ENCODE data around the gene UBE3D.

GRCh38 chr6:83097675-83098074 is 32.0 kb upstream of the UBE3D start:
- TF ChIP-seq, protein P1, sequence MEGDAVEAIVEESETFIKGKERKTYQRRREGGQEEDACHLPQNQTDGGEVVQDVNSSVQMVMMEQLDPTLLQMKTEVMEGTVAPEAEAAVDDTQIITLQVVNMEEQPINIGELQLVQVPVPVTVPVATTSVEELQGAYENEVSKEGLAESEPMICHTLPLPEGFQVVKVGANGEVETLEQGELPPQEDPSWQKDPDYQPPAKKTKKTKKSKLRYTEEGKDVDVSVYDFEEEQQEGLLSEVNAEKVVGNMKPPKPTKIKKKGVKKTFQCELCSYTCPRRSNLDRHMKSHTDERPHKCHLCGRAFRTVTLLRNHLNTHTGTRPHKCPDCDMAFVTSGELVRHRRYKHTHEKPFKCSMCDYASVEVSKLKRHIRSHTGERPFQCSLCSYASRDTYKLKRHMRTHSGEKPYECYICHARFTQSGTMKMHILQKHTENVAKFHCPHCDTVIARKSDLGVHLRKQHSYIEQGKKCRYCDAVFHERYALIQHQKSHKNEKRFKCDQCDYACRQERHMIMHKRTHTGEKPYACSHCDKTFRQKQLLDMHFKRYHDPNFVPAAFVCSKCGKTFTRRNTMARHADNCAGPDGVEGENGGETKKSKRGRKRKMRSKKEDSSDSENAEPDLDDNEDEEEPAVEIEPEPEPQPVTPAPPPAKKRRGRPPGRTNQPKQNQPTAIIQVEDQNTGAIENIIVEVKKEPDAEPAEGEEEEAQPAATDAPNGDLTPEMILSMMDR (conservative IDR thresholded peaks at IDR 0.05; ENCODE audit: low read depth, low read length) = no peak
- no peak for TF ChIP-seq EZH2 (IDR thresholded peaks at IDR 0.05; ENCODE audit: borderline replicate concordance, low read depth, low read length, poor library complexity, severe bottlenecking)
